Retinal pigment epithelial cell (primary cell): ENCODE results near the gene BTAF1.
A peak's percentile ranks its signal among the peaks of the same experiment; 100 is the strongest.

Experiments
- DNase-seq: peaks from one replicate; pipeline ENCODE4 v3.0.0-alpha.2; 2010; ENCODE audit warnings: low read depth
- H3K4me3 ChIP-seq: 2 replicates; pipeline ENCODE4 v1.5.1; 2011; ENCODE audit warnings: mild to moderate bottlenecking, low read length, control low read depth, moderate library complexity
- TF ChIP-seq, protein P1 (sequence below): conservative IDR thresholded peaks from 2 replicates; pipeline ENCODE4 v1.5.1; 2011; ENCODE audit warnings: low read depth, low read length, control low read depth, inconsistent platforms

Gene BTAF1

DNA sequence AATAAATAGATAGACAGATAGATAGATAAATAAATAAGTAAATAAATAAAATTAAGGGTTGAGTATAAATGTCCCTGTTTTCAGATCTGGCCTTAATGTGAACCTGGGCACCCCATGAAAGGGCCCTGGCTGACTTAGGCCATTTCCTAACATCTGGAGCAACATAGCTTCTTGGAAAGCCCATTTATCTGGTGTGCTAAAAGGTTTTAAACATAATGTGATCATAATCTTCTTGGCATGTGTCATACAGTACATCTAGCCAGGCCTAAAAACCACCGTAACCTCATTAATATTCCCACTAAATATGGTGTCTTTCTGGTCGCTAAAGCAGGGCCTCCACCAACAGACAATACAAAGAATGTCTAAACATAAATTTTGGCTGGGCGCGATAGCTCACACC, 142.8 kb downstream of the BTAF1 start:
- H3K4me3 ChIP-seq: no peak overlapping the region
- DNase-seq: no peak
- TF ChIP-seq, protein P1, sequence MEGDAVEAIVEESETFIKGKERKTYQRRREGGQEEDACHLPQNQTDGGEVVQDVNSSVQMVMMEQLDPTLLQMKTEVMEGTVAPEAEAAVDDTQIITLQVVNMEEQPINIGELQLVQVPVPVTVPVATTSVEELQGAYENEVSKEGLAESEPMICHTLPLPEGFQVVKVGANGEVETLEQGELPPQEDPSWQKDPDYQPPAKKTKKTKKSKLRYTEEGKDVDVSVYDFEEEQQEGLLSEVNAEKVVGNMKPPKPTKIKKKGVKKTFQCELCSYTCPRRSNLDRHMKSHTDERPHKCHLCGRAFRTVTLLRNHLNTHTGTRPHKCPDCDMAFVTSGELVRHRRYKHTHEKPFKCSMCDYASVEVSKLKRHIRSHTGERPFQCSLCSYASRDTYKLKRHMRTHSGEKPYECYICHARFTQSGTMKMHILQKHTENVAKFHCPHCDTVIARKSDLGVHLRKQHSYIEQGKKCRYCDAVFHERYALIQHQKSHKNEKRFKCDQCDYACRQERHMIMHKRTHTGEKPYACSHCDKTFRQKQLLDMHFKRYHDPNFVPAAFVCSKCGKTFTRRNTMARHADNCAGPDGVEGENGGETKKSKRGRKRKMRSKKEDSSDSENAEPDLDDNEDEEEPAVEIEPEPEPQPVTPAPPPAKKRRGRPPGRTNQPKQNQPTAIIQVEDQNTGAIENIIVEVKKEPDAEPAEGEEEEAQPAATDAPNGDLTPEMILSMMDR: no peak

DNA sequence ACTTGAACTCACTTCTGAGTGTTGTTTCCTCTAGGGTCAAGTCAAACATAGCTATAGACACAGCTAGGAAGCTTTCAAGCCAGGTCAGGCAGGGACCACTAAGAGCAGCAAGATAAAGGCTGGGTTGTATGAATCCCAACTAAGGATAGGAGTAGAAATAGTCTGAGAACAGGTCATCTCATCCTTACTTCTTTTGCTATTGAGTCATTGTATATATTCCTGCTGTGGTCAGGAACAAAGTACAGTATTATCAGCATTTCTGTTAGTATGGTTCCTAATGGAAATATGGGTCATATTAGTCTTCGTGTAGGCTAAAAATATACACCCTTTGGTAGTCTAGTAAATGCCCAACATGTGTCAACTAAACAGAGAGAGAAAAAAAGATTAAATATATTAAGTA, 145.3 kb downstream of the BTAF1 start:
- TF ChIP-seq, protein P1: no peak
- H3K4me3 ChIP-seq: no peak overlapping the region
- no peak for DNase-seq

DNA sequence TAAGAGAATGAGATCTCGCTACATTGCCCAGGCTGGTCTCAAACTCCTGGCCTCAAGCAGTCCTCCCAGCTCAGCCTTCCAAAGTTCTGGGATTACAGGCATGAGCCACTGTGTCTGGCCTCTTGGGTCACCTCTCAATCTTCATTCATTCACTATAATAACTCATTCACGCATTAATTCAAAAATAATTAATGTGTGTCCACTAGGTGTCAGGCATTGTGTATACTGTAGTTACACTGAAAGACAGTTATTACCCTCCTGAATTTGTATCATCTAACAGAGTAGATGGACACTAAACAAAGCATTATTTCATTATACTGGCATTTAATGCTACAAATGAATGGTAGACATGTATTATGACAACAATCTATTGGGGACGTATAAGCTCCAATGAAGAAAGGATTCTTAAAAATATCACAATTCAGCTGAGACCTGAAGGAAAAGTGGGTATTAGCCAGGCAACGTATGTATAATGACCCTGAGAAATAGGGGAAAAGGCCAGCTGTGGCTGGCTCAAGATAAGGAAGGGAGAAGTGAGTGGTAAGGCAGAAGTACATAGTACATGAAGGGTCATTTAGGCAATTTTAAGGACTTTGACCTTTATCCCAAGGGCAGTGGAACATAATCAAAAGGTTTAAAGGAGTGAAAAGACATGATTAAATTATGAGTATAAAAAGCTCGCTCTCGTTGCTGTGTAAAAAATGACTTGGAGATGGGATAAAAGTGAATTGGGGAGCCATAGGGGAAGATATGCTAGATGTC, 150.7 kb downstream of the BTAF1 start:
- no peak overlapping the region for H3K4me3 ChIP-seq
- DNase-seq: no peak
- TF ChIP-seq, protein P1: peak; percentile 34

DNA sequence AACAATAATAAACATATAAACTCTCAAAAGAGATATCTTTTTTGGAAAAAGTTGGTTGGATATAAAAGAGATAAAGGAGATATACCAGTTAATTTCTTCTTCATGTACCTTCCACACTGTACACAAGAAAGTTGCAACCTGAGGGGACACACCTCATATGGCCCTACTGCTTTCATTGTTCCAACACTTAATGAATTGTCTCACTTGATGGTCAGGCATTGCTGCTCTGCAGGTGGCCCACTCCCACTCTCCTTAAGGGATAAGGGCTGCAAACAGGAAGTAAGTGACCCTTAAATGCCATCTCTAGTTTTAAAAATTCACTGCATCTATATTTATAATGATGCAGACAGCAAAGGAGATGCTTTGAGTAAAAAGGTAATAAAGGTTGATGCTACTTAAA, 152.3 kb downstream of the BTAF1 start:
- TF ChIP-seq, protein P1: no peak
- no peak overlapping the region for H3K4me3 ChIP-seq
- DNase-seq: no peak

DNA sequence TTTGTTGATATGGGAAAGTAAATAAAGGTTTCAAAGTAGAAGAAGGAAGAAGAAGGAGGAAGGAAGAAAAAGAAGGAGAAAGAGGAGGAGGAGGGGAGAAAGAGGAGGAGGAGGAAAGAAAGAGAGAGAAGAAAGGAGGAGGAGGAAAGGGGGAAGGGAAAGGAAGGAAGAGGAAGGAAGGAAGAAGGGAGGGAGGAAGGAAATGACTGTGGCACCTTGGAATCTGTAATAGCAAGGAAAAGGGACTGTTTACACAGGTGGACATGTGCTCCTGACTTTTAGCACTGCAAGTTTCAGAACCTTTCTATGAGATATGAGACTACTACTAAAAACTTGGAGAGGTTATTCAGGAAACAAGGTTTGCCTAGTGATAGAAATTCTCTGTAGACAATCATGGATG, 153.2 kb downstream of the BTAF1 start:
- no peak for DNase-seq
- no peak overlapping the region for H3K4me3 ChIP-seq
- TF ChIP-seq, protein P1: no peak

DNA sequence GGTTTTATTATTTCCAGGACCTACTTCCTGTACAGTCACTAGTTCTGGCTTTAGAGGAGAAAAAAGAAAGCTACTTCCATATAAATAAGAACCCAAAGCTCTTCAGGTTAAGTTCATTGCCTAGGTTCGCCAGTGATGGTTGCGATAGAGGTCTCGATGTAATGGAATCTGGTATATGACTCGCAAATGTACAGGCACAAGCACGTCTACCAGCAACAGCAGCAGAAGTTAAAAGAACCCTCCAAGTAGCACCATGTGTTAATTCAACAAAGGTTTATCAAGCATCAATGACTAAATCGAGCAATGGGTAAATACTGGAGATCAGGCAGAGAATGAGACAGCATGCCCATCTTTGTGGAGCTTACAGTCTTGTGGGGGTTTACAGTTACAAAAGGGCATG, 155.4 kb downstream of the BTAF1 start:
- no peak for DNase-seq
- no peak overlapping the region for H3K4me3 ChIP-seq
- TF ChIP-seq, protein P1: no peak
